K562 (cell line): ENCODE results near the gene NDFIP2. TPM values are rescaled to one million over a fixed set of nuclear protein-coding genes. Genes with fewer than 3 reads are reported as not detected.

Source experiments
- CHD7 ChIP-seq: fragments of 200-600 bp; sonication (generic); IDR thresholded peaks from one replicate; pipeline ENCODE4 v1.6.1; 2012; ENCODE audit warnings: mild to moderate bottlenecking, low read depth, low read length, inconsistent platforms
- HDAC1 ChIP-seq, 2 experiments: fragments of 450-650 bp; IDR thresholded peaks; 2 replicates each; pipeline ENCODE4 v1.6.1; 2016 to 2017; ENCODE audit warnings: inconsistent platforms in 1 of 2, mild to moderate bottlenecking in 1 of 2, moderate library complexity in 1 of 2
- NEUROD1 ChIP-seq: fragments of 150-350 bp; IDR thresholded peaks from 2 replicates; pipeline ENCODE4 v1.6.1; 2014; ENCODE audit warnings: borderline replicate concordance, low read length, low read depth; ENCODE audit not compliant: partially characterized antibody
- NFYB ChIP-seq: IDR thresholded peaks from 2 replicates; pipeline ENCODE4 v1.6.1; 2011; ENCODE audit warnings: mild to moderate bottlenecking, moderate library complexity; ENCODE audit not compliant: insufficient read length; ENCODE audit errors: extremely low read depth
- RBBP5 ChIP-seq: fragments of 200-600 bp; sonication (generic); IDR thresholded peaks from 2 replicates; pipeline ENCODE4 v1.6.1; 2012; ENCODE audit warnings: borderline replicate concordance, mild to moderate bottlenecking, low read length, control low read depth, inconsistent platforms; ENCODE audit not compliant: insufficient read depth, poor library complexity, severe bottlenecking
- SLC30A9 ChIP-seq: fragments of 250-450 bp; sonication (Bioruptor Pico); IDR thresholded peaks from 2 replicates; pipeline ENCODE4 v1.8.0; 2022; ENCODE audit warnings: mild to moderate bottlenecking, moderate library complexity
- ZBTB1 ChIP-seq: sonication (generic); formaldehyde crosslinking; IDR thresholded peaks from 2 replicates; pipeline ENCODE4 v1.8.1; 2023; ENCODE audit warnings: missing genetic modification reagents, low read depth, mild to moderate bottlenecking, borderline replicate concordance
- ZSCAN32 ChIP-seq: fragments of 450-650 bp; formaldehyde crosslinking; IDR thresholded peaks from 2 replicates; pipeline ENCODE4 v1.4.0; 2020; ENCODE audit warnings: mild to moderate bottlenecking, moderate library complexity
- polyA plus RNA-seq, 8 experiments: library from polyadenylated mRNA; depleted of rRNA in 4 of 8; stranded (reverse) in 5 of 8; unstranded in 3 of 8; fragments of >200 nt; fragmentation: Nextera tagmentation in 2 of 8; fragmentation: Illumina TruSeq in 1 of 8; extraction: Ambion mirVana in 2 of 8; extraction: Trizol in 1 of 8; gene quantifications; 2 replicates each; pipeline versions ENCODE4 v1.2.1 to v1.2.3, GENCODE V29; 2011 to 2014; ENCODE audit warnings: inconsistent platforms in 1 of 8, missing spikeins in 1 of 8
- total RNA-seq, 7 experiments: library from RNA; depleted of rRNA in 6 of 7; stranded (reverse); fragments of >200 nt in 6 of 7; fragmentation: Illumina TruSeq in 2 of 7; extraction: Trizol in 2 of 7; gene quantifications; 2 replicates each; pipeline versions ENCODE4 v1.2.1 to v1.2.3, GENCODE V29; 2011 to 2021; ENCODE audit warnings: low replicate concordance in 1 of 7
- TF ChIP-seq, protein P1 (sequence below): sonication (generic); formaldehyde crosslinking; IDR thresholded peaks from 2 replicates; pipeline ENCODE4 v1.8.0; 2023; ENCODE audit warnings: mild to moderate bottlenecking, missing genetic modification reagents
- TF ChIP-seq, protein P2 (sequence below): IDR thresholded peaks from 2 replicates; pipeline ENCODE4 v1.6.1; 2012; ENCODE audit warnings: low read depth, low read length, improper control_type of control experiment, borderline replicate concordance

The NDFIP2 gene
- total and polyA plus RNA-seq, 9 of the 15 experiments (the other 6 are each of a cell fraction or from before 2014, with no cell fraction given) = 13.4 to 54.4 (median 27.8) TPM

DNA sequence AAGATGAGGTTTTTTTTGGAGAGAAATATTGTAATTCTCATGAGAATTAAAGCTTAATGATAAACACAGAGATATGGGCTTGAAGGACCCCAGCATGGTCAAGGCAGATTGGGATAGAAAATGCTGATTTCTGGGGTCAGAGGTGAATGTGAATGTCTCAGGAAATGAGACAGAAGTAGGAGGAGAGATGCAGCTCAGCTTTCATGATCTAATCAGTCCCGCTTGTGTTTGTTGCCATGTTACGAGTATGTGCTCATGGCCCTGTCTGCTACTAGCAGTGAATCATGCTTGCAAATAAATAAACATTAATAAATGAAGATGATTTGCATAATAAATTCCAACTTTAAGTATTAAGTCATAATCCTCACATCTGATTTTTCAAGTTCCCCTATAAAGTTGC lies 23.0 kb upstream of the NDFIP2 start (continued):
- TF ChIP-seq CHD7 (no peak), ZBTB1 (CRISPR knock-in tag) (no peak), NFYB (no peak), HDAC1 (IDR thresholded peaks at IDR 0.05) (no peak), SLC30A9 (CRISPR knock-in tag) (no peak), NEUROD1 (no peak), RBBP5 (no peak), ZSCAN32 (CRISPR knock-in tag) (no peak)
- TF ChIP-seq, protein P1, sequence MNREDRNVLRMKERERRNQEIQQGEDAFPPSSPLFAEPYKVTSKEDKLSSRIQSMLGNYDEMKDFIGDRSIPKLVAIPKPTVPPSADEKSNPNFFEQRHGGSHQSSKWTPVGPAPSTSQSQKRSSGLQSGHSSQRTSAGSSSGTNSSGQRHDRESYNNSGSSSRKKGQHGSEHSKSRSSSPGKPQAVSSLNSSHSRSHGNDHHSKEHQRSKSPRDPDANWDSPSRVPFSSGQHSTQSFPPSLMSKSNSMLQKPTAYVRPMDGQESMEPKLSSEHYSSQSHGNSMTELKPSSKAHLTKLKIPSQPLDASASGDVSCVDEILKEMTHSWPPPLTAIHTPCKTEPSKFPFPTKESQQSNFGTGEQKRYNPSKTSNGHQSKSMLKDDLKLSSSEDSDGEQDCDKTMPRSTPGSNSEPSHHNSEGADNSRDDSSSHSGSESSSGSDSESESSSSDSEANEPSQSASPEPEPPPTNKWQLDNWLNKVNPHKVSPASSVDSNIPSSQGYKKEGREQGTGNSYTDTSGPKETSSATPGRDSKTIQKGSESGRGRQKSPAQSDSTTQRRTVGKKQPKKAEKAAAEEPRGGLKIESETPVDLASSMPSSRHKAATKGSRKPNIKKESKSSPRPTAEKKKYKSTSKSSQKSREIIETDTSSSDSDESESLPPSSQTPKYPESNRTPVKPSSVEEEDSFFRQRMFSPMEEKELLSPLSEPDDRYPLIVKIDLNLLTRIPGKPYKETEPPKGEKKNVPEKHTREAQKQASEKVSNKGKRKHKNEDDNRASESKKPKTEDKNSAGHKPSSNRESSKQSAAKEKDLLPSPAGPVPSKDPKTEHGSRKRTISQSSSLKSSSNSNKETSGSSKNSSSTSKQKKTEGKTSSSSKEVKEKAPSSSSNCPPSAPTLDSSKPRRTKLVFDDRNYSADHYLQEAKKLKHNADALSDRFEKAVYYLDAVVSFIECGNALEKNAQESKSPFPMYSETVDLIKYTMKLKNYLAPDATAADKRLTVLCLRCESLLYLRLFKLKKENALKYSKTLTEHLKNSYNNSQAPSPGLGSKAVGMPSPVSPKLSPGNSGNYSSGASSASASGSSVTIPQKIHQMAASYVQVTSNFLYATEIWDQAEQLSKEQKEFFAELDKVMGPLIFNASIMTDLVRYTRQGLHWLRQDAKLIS = no peak
- TF ChIP-seq, protein P2, sequence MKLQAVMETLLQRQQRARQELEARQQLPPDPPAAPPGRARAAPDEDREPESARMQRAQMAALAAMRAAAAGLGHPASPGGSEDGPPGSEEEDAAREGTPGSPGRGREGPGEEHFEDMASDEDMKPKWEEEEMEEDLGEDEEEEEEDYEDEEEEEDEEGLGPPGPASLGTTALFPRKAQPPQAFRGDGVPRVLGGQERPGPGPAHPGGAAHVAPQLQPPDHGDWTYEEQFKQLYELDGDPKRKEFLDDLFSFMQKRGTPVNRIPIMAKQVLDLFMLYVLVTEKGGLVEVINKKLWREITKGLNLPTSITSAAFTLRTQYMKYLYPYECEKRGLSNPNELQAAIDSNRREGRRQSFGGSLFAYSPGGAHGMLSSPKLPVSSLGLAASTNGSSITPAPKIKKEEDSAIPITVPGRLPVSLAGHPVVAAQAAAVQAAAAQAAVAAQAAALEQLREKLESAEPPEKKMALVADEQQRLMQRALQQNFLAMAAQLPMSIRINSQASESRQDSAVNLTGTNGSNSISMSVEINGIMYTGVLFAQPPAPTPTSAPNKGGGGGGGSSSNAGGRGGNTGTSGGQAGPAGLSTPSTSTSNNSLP = no peak
